K562 (cell line): ENCODE measurements around the gene MTMR4. TPM values are rescaled to one million over a fixed set of nuclear protein-coding genes. Genes with fewer than 3 reads are reported as not detected.
A peak's percentile ranks its signal among the peaks of the same experiment; 100 is the strongest.

Source experiments
- ATAC-seq: fragments of 200-7000 bp; cut with Tn5 transposase; 3 replicates; pipeline ENCODE4 v1.9.1; 2020; ENCODE audit warnings: moderate library complexity
- BruUV-seq: library from RNA; stranded (reverse); fragments of 400-500 nt; replicated peaks from 2 replicates; lab custom pipeline; 2021; lab: Mats Ljungman, UMichigan
- CTCF ChIA-PET: fragments of 300-600 bp; formaldehyde crosslinking; extraction: SDS; loops from one replicate; lab custom pipeline; 2021; ENCODE audit warnings: low intra/inter-chr PET ratio; lab: Yijun Ruan, JAX
- POLR2A ChIA-PET: fragments of 300-600, 350-650 bp; sonication (Branson Sonifier 250); formaldehyde crosslinking; extraction: SDS; loops from one replicate; lab custom pipeline; 2021; ENCODE audit warnings: antibody characterized with exemption, inconsistent platforms; lab: Yijun Ruan, JAX
- DNase-seq, 4 experiments: peaks; one replicate each; pipeline versions ENCODE4 v3.0.0 to v3.0.0-alpha.2; 2011 to 2018; ENCODE audit warnings: low spot score in 3 of 4, mixed read lengths in 3 of 4; ENCODE audit errors: extremely low read depth in 1 of 4
- FAIRE-seq: peaks from 2 replicates; lab custom pipeline; 2011; peaks lifted over from hg19 to GRCh38; lab: Jason Lieb, UNC
- H2AFZ ChIP-seq: 2 replicates; pipeline ENCODE4 v1.6.0; 2011; ENCODE audit warnings: low read depth, low read length, control low read depth, inconsistent platforms
- H3K27ac ChIP-seq: fragments of 200-600 bp; 3 replicates; pipeline ENCODE4 v1.8.0; 2011; ENCODE audit warnings: low read depth, mild to moderate bottlenecking, control low read depth, inconsistent platforms, low read length, moderate library complexity, mixed read lengths; ENCODE audit errors: extremely low read depth
- H3K27me3 ChIP-seq, 2 experiments: fragments of 300-600 bp in 1 of 2; 2 replicates in 1 of 2; 3 replicates in 1 of 2; pipeline versions ENCODE4 v1.6.0 to v1.8.0; 2011; ENCODE audit warnings: inconsistent platforms in 2 of 2, low read length in 2 of 2, mild to moderate bottlenecking in 1 of 2, mixed read lengths in 1 of 2, moderate library complexity in 1 of 2; ENCODE audit not compliant: control insufficient read depth in 2 of 2, insufficient read depth in 2 of 2
- H3K36me3 ChIP-seq: fragments of 300-600 bp; 3 replicates; pipeline ENCODE4 v1.8.0; 2011; ENCODE audit warnings: mild to moderate bottlenecking, low read length, inconsistent platforms; ENCODE audit not compliant: control insufficient read depth, insufficient read depth
- H3K4me1 ChIP-seq, 2 experiments: fragments of 200-600 bp in 1 of 2; replicated peaks in 1 of 2; 2 replicates in 1 of 2; 3 replicates in 1 of 2; pipeline versions ENCODE4 v1.5.1 to v1.8.0; 2011; ENCODE audit warnings: inconsistent platforms in 2 of 2, low read length in 2 of 2, mild to moderate bottlenecking in 1 of 2, mixed read lengths in 1 of 2, moderate library complexity in 1 of 2; ENCODE audit not compliant: control insufficient read depth in 2 of 2, insufficient read depth in 2 of 2
- H3K4me2 ChIP-seq: 2 replicates; pipeline ENCODE4 v1.6.1; 2011; ENCODE audit warnings: low read length, control low read depth, inconsistent platforms, mixed read lengths; ENCODE audit not compliant: insufficient read depth
- H3K4me3 ChIP-seq: fragments of 200-600 bp; sonication (generic), shearing (Covaris generic); 2 replicates; pipeline ENCODE4 v1.5.1; 2016; ENCODE audit warnings: control low read depth, inconsistent platforms
- H3K79me2 ChIP-seq: fragments of 200-600 bp; 3 replicates; pipeline ENCODE4 v1.8.0; 2011; ENCODE audit warnings: low read length, inconsistent platforms; ENCODE audit not compliant: control insufficient read depth, insufficient read depth
- H3K9ac ChIP-seq, 2 experiments: 2 replicates each; pipeline versions ENCODE4 v1.6.0 to v1.6.1; 2011; ENCODE audit warnings: low read depth in 2 of 2, low read length in 2 of 2, control low read depth in 1 of 2, inconsistent platforms in 1 of 2, mild to moderate bottlenecking in 1 of 2, mixed read lengths in 1 of 2; ENCODE audit not compliant: insufficient read depth in 1 of 2
- H3K9me1 ChIP-seq: one replicate; pipeline ENCODE4 v1.6.0; 2011; ENCODE audit warnings: inconsistent platforms, mild to moderate bottlenecking, low read length, moderate library complexity; ENCODE audit not compliant: control insufficient read depth, insufficient read depth
- H3K9me3 ChIP-seq: replicated peaks from 2 replicates; pipeline ENCODE4 v1.5.1; 2011; ENCODE audit warnings: low read depth, low read length, inconsistent platforms; ENCODE audit not compliant: control insufficient read depth, insufficient read depth
- H4K20me1 ChIP-seq: replicated peaks from 2 replicates; pipeline ENCODE4 v1.6.1; 2011; ENCODE audit warnings: low read length, inconsistent platforms, mixed read lengths; ENCODE audit not compliant: control insufficient read depth, insufficient read depth
- BRD9 ChIP-seq: fragments of 450-650 bp; IDR thresholded peaks from 2 replicates; pipeline ENCODE4 v1.6.1; 2018; ENCODE audit warnings: low read depth; ENCODE audit not compliant: partially characterized antibody
- CBFB ChIP-seq: sonication (generic); formaldehyde crosslinking; IDR thresholded peaks from 2 replicates; pipeline ENCODE4 v1.4.0; 2020; ENCODE audit warnings: mild to moderate bottlenecking, missing genetic modification reagents
- CC2D1A ChIP-seq: fragments of 450-650 bp; IDR thresholded peaks from 2 replicates; pipeline ENCODE4 v1.6.1; 2017; ENCODE audit warnings: mild to moderate bottlenecking
- DNMT1 ChIP-seq: fragments of 450-650 bp; IDR thresholded peaks from 2 replicates; pipeline ENCODE4 v1.6.1; 2016; ENCODE audit warnings: antibody characterized with exemption, mild to moderate bottlenecking
- E2F8 ChIP-seq: fragments of 450-650 bp; IDR thresholded peaks from 2 replicates; pipeline ENCODE4 v1.7.1; 2018; ENCODE audit warnings: mild to moderate bottlenecking, low read depth; ENCODE audit not compliant: partially characterized antibody
- FOXJ3 ChIP-seq: sonication (generic); formaldehyde crosslinking; IDR thresholded peaks from 2 replicates; pipeline ENCODE4 v1.4.0; 2020; ENCODE audit warnings: mild to moderate bottlenecking, missing genetic modification reagents
- MEF2A ChIP-seq: IDR thresholded peaks from 2 replicates; pipeline ENCODE4 v1.6.1; 2011; ENCODE audit warnings: low read depth, mild to moderate bottlenecking, low read length, moderate library complexity; ENCODE audit not compliant: control insufficient read depth
- NCOA2 ChIP-seq, 2 experiments: fragments of 450-650 bp; IDR thresholded peaks; 2 replicates each; pipeline ENCODE4 v1.6.1; 2018; ENCODE audit warnings: mild to moderate bottlenecking in 2 of 2, moderate library complexity in 1 of 2; ENCODE audit not compliant: partially characterized antibody in 2 of 2
- RBFOX2 ChIP-seq: fragments of 200-400 bp; formaldehyde crosslinking; IDR thresholded peaks from 2 replicates; pipeline ENCODE4 v1.6.1; 2017; ENCODE audit warnings: low read depth, mild to moderate bottlenecking, low read length, moderate library complexity
- RBM39 ChIP-seq: fragments of 200-400 bp; formaldehyde crosslinking; optimal IDR thresholded peaks from 2 replicates; pipeline ENCODE3; 2018; ENCODE audit warnings: low read depth, low read length
- SMC3 ChIP-seq: conservative IDR thresholded peaks from 2 replicates; pipeline ENCODE4 v1.6.1; 2011; ENCODE audit warnings: low read depth, low read length, improper control_type of control experiment; ENCODE audit not compliant: insufficient read depth
- THRA ChIP-seq: fragments of 450-650 bp; IDR thresholded peaks from 2 replicates; pipeline ENCODE4 v1.6.1; 2017; ENCODE audit warnings: mild to moderate bottlenecking, moderate library complexity
- XRCC5 ChIP-seq: fragments of 200-400 bp; formaldehyde crosslinking; IDR thresholded peaks from 2 replicates; pipeline ENCODE4 v1.6.1; 2017; ENCODE audit warnings: low read depth, mild to moderate bottlenecking, low read length
- ZNF655 ChIP-seq: fragments of 250-450 bp; sonication (Bioruptor Pico); IDR thresholded peaks from 2 replicates; pipeline ENCODE4 v1.5.0; 2021
- ZNF696 ChIP-seq: fragments of 250-450 bp; sonication (Bioruptor Pico); conservative IDR thresholded peaks from 2 replicates; pipeline ENCODE4 v1.4.0; 2020; ENCODE audit warnings: mild to moderate bottlenecking, moderate library complexity
- WGBS: fragments of 100-300 bp; shearing (Covaris generic); methylation state at CpG from one replicate; pipeline ENCODE4 v1.1.6; 2016; ENCODE audit warnings: low coverage, mixed read lengths; ENCODE audit not compliant: insufficient coverage; ENCODE audit errors: missing lambda C conversion rate; 5-methylcytosine and 5-hydroxymethylcytosine counted together
- in situ Hi-C: fragments of 300-500 bp; cut with MboI; formaldehyde crosslinking; loops from 4 replicates; pipeline ENCODE4 v1.15.0; 2018; ENCODE audit warnings: inconsistent platforms, mixed read lengths
- intact Hi-C: fragments of 100-400 bp; cut with micrococcal nuclease; formaldehyde crosslinking; loops from 2 replicates; pipeline ENCODE4 v1.14.2; 2022
- polyA plus RNA-seq, 8 experiments: library from polyadenylated mRNA; depleted of rRNA in 4 of 8; stranded (reverse) in 5 of 8; unstranded in 3 of 8; fragments of >200 nt; fragmentation: Nextera tagmentation in 2 of 8; fragmentation: Illumina TruSeq in 1 of 8; extraction: Ambion mirVana in 2 of 8; extraction: Trizol in 1 of 8; gene quantifications; 2 replicates each; pipeline versions ENCODE4 v1.2.1 to v1.2.3, GENCODE V29; 2011 to 2014; ENCODE audit warnings: inconsistent platforms in 1 of 8, missing spikeins in 1 of 8
- total RNA-seq, 7 experiments: library from RNA; depleted of rRNA in 6 of 7; stranded (reverse); fragments of >200 nt in 6 of 7; fragmentation: Illumina TruSeq in 2 of 7; extraction: Trizol in 2 of 7; gene quantifications; 2 replicates each; pipeline versions ENCODE4 v1.2.1 to v1.2.3, GENCODE V29; 2011 to 2021; ENCODE audit warnings: low replicate concordance in 1 of 7

MTMR4 gene
- total and polyA plus RNA-seq, 9 of the 15 experiments (the other 6 are each of a cell fraction or from before 2014, with no cell fraction given), result 8.8 to 45.7 (median 28.7) TPM

GRCh38 chr17:58447039-58447975 lies 67.1 kb downstream of the MTMR4 start (continued):
- TF ChIP-seq CBFB (CRISPR knock-in tag) (peak; percentile 60; the same call in 1 of the 2 replicates), RBM39 (peak; percentile 55), XRCC5 (0 out of 2 replicates have a peak, but pooled peaks have one; percentile 35), SMC3 (peak; percentile 98), CC2D1A (peak; percentile 84; the same call in 1 of the 2 replicates), DNMT1 (no peak), BRD9 (no peak)

GRCh38 chr17:58446086-58446485 lies 68.4 kb downstream of the MTMR4 start:
- DNase-seq (no peak), ATAC-seq (no peak), FAIRE-seq (no peak)
- H3K9me3 ChIP-seq, result no peaks in the 10 kb centered on the region
- H3K9ac ChIP-seq, result no peak overlapping the region
- H4K20me1 ChIP-seq, result no peaks in the 10 kb centered on the region
- no TSS peak for BruUV-seq
- no peaks in the 10 kb centered on the region for H3K27me3 ChIP-seq
- H3K9me1 ChIP-seq, result no peaks in the 10 kb centered on the region
- WGBS, result 59% methylated on average over 5 of the region's 6 CpGs
- no peak overlapping the region for H2AFZ ChIP-seq
- H3K4me2 ChIP-seq, result no peak overlapping the region
- intact Hi-C loops, result no loop called here
- no peak overlapping the region for H3K4me3 ChIP-seq
- in situ Hi-C loops, result loop anchor here (5.0 kb wide), 1 partner anchor 134 kb away; no protein-coding TSS in a partner anchor
- H3K4me1 ChIP-seq, result no peaks in the 10 kb centered on the region
- ChIA-PET POLR2A (interaction anchor here (1.5 kb wide), 1 partner anchor 114 kb away, joined by 4 read pairs; no protein-coding TSS in a partner anchor), CTCF (interaction anchor here (0.6 kb wide), 1 partner anchor 132 kb away, joined by 3 read pairs; no protein-coding TSS in a partner anchor)
- H3K36me3 ChIP-seq, result no peaks in the 10 kb centered on the region
- H3K27ac ChIP-seq, result no peak overlapping the region
- H3K79me2 ChIP-seq, result no peaks in the 10 kb centered on the region
- no peak for TF ChIP-seq ZNF655 (CRISPR knock-in tag)
- no peak for TF ChIP-seq MEF2A
- no peak for TF ChIP-seq THRA
- TF ChIP-seq ZNF696 (CRISPR knock-in tag), result no peak
- no peak for TF ChIP-seq NCOA2 (IDR thresholded peaks at IDR 0.05; ENCODE audit: partially characterized antibody in 2 of 2)
- no peak for TF ChIP-seq FOXJ3
- TF ChIP-seq E2F8, result no peak
- no peak for TF ChIP-seq RBFOX2
